ENCODE measurements around the gene TPCN2.

TPCN2 gene

GRCh38 chr11:69006816-69007215, 41.9 kb upstream of the TPCN2 start:
- TF ChIP-seq ISL1 (CRISPR knock-in tag; IDR thresholded peaks at IDR 0.05): no peak
- ATAC-seq: no peak

GRCh38 chr11:69007975-69008381, 40.8 kb upstream of the TPCN2 start:
- TF ChIP-seq, protein P1, sequence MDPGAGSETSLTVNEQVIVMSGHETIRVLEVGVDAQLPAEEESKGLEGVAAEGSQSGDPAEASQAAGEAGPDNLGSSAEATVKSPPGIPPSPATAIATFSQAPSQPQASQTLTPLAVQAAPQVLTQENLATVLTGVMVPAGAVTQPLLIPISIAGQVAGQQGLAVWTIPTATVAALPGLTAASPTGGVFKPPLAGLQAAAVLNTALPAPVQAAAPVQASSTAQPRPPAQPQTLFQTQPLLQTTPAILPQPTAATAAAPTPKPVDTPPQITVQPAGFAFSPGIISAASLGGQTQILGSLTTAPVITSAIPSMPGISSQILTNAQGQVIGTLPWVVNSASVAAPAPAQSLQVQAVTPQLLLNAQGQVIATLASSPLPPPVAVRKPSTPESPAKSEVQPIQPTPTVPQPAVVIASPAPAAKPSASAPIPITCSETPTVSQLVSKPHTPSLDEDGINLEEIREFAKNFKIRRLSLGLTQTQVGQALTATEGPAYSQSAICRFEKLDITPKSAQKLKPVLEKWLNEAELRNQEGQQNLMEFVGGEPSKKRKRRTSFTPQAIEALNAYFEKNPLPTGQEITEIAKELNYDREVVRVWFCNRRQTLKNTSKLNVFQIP (CRISPR knock-in tag; IDR thresholded peaks at IDR 0.05; ENCODE audit: borderline replicate concordance, low read depth): no peak
- TF ChIP-seq, protein P2, sequence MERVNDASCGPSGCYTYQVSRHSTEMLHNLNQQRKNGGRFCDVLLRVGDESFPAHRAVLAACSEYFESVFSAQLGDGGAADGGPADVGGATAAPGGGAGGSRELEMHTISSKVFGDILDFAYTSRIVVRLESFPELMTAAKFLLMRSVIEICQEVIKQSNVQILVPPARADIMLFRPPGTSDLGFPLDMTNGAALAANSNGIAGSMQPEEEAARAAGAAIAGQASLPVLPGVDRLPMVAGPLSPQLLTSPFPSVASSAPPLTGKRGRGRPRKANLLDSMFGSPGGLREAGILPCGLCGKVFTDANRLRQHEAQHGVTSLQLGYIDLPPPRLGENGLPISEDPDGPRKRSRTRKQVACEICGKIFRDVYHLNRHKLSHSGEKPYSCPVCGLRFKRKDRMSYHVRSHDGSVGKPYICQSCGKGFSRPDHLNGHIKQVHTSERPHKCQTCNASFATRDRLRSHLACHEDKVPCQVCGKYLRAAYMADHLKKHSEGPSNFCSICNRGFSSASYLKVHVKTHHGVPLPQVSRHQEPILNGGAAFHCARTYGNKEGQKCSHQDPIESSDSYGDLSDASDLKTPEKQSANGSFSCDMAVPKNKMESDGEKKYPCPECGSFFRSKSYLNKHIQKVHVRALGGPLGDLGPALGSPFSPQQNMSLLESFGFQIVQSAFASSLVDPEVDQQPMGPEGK (CRISPR knock-in tag; IDR thresholded peaks at IDR 0.05; ENCODE audit: borderline replicate concordance): no peak
- TF ChIP-seq TSHZ2 (CRISPR knock-in tag; IDR thresholded peaks at IDR 0.05): no peak
- ATAC-seq: no peak

GRCh38 chr11:69008737-69009440, 39.8 kb upstream of the TPCN2 start:
- ATAC-seq: peak; percentile 92
- TF ChIP-seq CSRNP3 (CRISPR knock-in tag; IDR thresholded peaks at IDR 0.05) (no peak), ARNTL (CRISPR knock-in tag; IDR thresholded peaks at IDR 0.05; ENCODE audit: borderline replicate concordance, low read depth) (no peak), PPARA (CRISPR knock-in tag; IDR thresholded peaks at IDR 0.05; ENCODE audit: borderline replicate concordance) (no peak), ZNF565 (CRISPR knock-in tag; conservative IDR thresholded peaks at IDR 0.05; ENCODE audit: low read depth) (no peak), TSHZ2 (CRISPR knock-in tag; IDR thresholded peaks at IDR 0.05) (no peak), ZFP30 (CRISPR knock-in tag; IDR thresholded peaks at IDR 0.05) (no peak), ZFP3 (CRISPR knock-in tag; IDR thresholded peaks at IDR 0.05) (no peak), ISL1 (CRISPR knock-in tag; IDR thresholded peaks at IDR 0.05) (no peak), CSDC2 (CRISPR knock-in tag; IDR thresholded peaks at IDR 0.05) (no peak), TOX (CRISPR knock-in tag; IDR thresholded peaks at IDR 0.05; ENCODE audit: borderline replicate concordance) (no peak), OSR1 (CRISPR knock-in tag; IDR thresholded peaks at IDR 0.05) (no peak), TCF4 (CRISPR knock-in tag; IDR thresholded peaks at IDR 0.05; ENCODE audit: borderline replicate concordance) (no peak), ZC3H10 (CRISPR knock-in tag; IDR thresholded peaks at IDR 0.05) (no peak)
- TF ChIP-seq, protein P3, sequence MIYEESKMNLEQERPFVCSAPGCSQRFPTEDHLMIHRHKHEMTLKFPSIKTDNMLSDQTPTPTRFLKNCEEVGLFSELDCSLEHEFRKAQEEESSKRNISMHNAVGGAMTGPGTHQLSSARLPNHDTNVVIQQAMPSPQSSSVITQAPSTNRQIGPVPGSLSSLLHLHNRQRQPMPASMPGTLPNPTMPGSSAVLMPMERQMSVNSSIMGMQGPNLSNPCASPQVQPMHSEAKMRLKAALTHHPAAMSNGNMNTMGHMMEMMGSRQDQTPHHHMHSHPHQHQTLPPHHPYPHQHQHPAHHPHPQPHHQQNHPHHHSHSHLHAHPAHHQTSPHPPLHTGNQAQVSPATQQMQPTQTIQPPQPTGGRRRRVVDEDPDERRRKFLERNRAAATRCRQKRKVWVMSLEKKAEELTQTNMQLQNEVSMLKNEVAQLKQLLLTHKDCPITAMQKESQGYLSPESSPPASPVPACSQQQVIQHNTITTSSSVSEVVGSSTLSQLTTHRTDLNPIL (CRISPR knock-in tag; IDR thresholded peaks at IDR 0.05; ENCODE audit: low read depth): no peak
- TF ChIP-seq, protein P1 (CRISPR knock-in tag; IDR thresholded peaks at IDR 0.05; ENCODE audit: borderline replicate concordance, low read depth): no peak
- TF ChIP-seq, protein P2 (CRISPR knock-in tag; IDR thresholded peaks at IDR 0.05; ENCODE audit: borderline replicate concordance): no peak
